HCEC 1CT (cell line): ENCODE results near the gene MBD5.

Experiments
- DNase-seq: peaks from one replicate; pipeline ENCODE4 v3.0.0-alpha.2; 2017

The MBD5 gene

GRCh38 chr2:148487439-148487838, 466.5 kb downstream of the MBD5 start:
- no peak for DNase-seq

GRCh38 chr2:148490840-148491439, 470.0 kb downstream of the MBD5 start:
- DNase-seq = no peak

DNA sequence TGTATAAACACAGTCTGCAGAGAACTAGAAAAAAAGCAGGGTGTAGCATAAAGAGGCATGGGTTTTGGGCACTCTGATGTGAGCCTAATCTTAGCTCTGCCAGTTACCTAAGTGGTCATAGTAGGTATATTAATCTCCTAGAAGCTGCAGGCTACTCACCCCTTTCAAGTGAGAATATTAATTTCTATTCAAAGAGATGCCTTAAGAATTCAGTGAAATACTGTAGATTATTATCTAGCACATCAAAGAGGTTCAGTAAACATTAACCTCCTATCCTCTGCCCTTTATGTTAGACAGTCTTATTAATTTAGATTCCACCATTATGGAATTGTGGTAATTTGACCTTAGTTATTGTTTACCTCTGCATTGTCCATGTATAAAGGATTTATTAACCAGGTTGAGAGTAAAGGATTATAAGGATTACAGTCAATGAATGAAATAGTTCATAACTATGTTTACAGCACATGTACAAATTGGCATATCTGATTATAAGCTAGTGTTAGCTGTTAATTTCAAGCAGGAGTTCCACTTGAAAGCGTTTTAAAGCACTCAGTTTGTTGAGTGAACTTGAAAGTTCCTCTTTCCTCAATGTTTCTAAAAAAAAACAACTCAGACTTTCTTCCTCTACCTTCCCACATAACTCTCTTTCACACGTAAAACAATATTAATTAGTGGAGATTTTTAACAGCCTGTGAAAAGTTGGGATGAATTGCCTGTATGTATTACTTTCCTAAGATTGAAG, 473.1 kb downstream of the MBD5 start:
- DNase-seq = no peak

GRCh38 chr2:148495586-148495985, 474.7 kb downstream of the MBD5 start:
- DNase-seq = no peak

- DNase-seq = no peak
These were observed 480.7 kb downstream of the MBD5 start for GRCh38 chr2:148501545-148501944.

GRCh38 chr2:148503516-148503915, 482.6 kb downstream of the MBD5 start:
- no peak for DNase-seq

- no peak for DNase-seq
These were observed 487.1 kb downstream of the MBD5 start for GRCh38 chr2:148507970-148508369.

DNA sequence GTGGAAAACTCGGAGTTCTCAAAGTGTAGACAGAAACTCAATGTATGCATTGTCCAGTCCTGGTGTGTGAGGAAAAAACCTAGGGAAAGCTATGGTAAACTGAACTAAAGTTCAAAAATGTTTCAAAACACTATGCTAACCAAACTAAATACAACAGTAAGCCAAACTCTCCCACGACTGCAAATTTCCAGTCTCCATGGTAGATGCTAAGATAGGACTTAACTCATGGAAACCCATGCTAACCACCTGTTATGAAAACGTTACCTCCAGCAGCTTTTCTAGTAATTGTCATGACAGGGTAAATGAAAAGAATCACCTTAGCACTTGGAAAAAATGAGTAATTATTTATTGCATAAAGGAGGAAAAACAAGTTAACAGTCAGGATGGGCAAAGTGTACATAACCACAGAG, 488.0 kb downstream of the MBD5 start:
- no peak for DNase-seq

- peak; percentile 81 for DNase-seq
These were observed 488.5 kb downstream of the MBD5 start for GRCh38 chr2:148509288-148509902.

GRCh38 chr2:148511883-148512282, 491.0 kb downstream of the MBD5 start:
- DNase-seq = no peak

GRCh38 chr2:148512501-148512900, 491.6 kb downstream of the MBD5 start:
- DNase-seq = no peak

GRCh38 chr2:148513427-148513826, 492.5 kb downstream of the MBD5 start:
- no peak for DNase-seq

GRCh38 chr2:148515120-148515519, 494.2 kb downstream of the MBD5 start:
- DNase-seq = no peak

DNA sequence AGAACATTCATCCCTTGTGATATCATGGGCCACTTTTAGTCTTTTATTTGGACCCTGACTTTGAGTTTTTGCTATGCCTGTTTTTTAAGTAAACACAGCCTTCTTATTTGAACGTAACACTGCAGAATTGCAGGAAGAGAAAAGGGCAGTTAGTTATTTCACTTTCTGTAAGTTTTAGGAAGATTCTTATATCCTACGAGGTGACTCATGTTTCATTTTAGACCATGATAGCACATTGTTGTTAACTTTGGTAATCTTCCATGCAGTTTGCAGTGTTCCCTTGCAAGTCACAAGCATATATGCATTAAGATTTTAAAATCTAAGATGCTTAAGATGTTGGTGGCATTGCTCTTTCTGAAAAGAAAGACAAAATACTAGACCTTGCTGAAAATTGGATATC, 495.1 kb downstream of the MBD5 start:
- no peak for DNase-seq

DNA sequence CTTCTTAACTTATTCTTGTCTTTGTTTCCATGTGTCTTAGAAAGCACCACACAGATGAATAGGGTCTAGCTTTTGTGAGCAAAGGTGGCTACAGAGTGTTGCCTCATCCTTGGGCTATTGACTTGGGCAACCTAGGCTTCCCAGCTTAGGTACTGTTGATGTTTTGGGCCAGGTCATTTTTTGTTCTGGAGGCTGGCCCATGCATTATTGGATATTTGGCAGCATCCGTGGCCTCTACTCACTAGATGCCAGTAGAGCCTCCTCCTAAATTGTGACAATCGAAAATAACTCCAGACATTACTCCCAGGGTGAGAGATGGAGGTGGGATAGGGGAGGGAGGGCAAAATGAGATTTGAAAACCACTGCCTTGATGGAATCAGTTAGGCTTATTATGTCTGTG, 496.4 kb downstream of the MBD5 start:
- no peak for DNase-seq

GRCh38 chr2:148517822-148518221, 496.9 kb downstream of the MBD5 start:
- DNase-seq = no peak

DNA sequence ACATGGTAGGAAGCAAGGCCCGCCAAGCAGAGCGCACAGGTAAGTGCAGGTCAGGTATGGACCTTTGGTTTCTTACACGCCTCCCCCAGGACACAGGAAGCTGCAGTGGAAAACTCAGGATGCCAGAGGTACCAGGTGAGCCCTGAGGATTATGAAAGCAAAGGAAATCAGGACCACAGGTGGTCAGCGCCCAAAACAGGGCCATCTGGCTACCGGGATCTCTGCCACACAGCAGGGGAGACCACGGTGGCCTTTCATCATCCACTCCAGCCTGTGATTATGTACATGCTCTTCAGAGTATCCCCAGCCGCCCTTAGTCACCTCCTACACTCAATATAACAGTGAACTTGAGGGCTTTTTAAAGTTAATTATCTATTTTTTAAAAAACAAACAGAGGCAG, 498.1 kb downstream of the MBD5 start:
- no peak for DNase-seq

DNA sequence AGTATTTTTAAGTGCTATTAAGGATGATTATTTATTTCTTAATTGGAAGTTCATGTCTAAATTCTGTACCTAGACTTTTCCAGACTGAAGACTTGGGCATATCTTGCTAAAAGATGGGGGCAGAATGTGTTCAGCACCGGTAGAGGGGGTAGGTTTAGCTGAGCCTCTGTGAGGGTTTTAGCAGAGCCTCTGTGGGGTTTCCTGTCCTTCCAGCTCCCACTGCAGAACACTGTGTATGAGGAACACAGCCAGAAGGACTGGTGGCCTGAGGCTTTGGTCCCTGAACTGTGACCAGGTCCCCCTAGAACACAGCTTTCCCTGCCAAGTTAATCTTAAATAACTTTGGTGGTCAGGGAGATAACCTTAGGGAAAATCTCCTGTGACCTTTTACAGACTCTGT, 500.3 kb downstream of the MBD5 start:
- no peak for DNase-seq

GRCh38 chr2:148523315-148523714, 502.4 kb downstream of the MBD5 start:
- no peak for DNase-seq

GRCh38 chr2:148524519-148524919, 503.6 kb downstream of the MBD5 start:
- no peak for DNase-seq

GRCh38 chr2:148525130-148525529, 504.2 kb downstream of the MBD5 start:
- DNase-seq = no peak

GRCh38 chr2:148526509-148527346, 505.8 kb downstream of the MBD5 start:
- DNase-seq = no peak
